ENCODE measurements around the gene KCNIP4. TPM values are rescaled to one million over a fixed set of nuclear protein-coding genes. Genes with fewer than 3 reads are reported as not detected.

KCNIP4 gene
- total and polyA plus RNA-seq, 2 donors (not counting 3 experiments of a cell fraction or from before 2014, with no cell fraction given), result not detected

DNA sequence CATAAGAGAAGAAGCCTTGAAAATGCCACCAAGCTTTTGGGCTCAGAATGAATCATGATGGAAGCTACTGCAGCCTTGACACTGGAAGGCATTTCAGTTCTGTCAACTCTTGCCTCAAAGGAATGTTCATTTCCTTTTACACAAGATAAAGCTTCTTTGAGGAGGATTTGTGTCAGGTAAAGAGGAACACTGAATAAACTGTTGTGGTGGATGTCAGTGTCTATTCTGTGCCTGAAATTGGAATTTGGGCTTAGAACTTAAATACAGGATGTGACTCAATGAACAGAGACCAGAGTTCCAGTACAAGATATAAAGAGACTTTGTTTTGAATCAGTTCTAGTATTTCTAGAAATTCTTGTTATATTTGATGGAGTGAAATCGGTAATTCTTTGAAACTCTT, 935.1 kb downstream of the KCNIP4 start:
- H3K9me1 ChIP-seq (replicated peaks; ENCODE audit: control insufficient read depth, extremely low read depth, insufficient read depth, low read length), result no peaks in the 10 kb centered on the region
- peak overlapping the region; percentile 32 for H3K4me2 ChIP-seq (ENCODE audit: insufficient read depth, low read length)
- no peaks in the 10 kb centered on the region for H3K36me3 ChIP-seq (ENCODE audit: control insufficient read depth in 2 of 2, extremely low read depth in 1 of 2, insufficient read depth in 2 of 2, low read length in 2 of 2)
- POLR2A ChIA-PET, result no interaction called here
- H3K9me3 ChIP-seq (replicated peaks; ENCODE audit: control insufficient read depth, insufficient read depth, low read length), result no peaks in the 10 kb centered on the region
- no peaks in the 10 kb centered on the region for H4K20me1 ChIP-seq (replicated peaks; ENCODE audit: control insufficient read depth, extremely low read depth, insufficient read depth, low read length)
- H3K27me3 ChIP-seq (ENCODE audit: control insufficient read depth in 2 of 2, insufficient read depth in 2 of 2, low read length in 2 of 2), result no peaks in the 10 kb centered on the region
- no peaks in the 10 kb centered on the region for H3K79me2 ChIP-seq (ENCODE audit: control insufficient read depth, insufficient read depth, low read length)
- FAIRE-seq, result peak; percentile 52
- peak overlapping the region; percentile 42 for H2AFZ ChIP-seq (ENCODE audit: low read depth, low read length)
- peak; percentile 36 for DNase-seq (ENCODE audit: low read depth, low spot score)
- H3K27ac ChIP-seq (ENCODE audit: insufficient read depth, low read depth, low read length), result peak overlapping the region; percentile 89
- H3K9ac ChIP-seq (replicated peaks; ENCODE audit: extremely low read depth, insufficient read depth, low read length), result peak overlapping the region; percentile 51
- CTCF ChIA-PET, result interaction anchor here (0.6 to 1.3 kb wide), 2 partner anchors 171 to 240 kb away, joined by 3 to 6 read pairs; no protein-coding TSS in a partner anchor
- TF ChIP-seq FOS (IDR thresholded peaks at IDR 0.05; ENCODE audit: borderline replicate concordance, insufficient read depth, low read length), result peak; percentile 17
- no peak for TF ChIP-seq CTCF (IDR thresholded peaks at IDR 0.05; ENCODE audit: extremely low read depth in 1 of 2, insufficient read depth in 1 of 2, low read depth in 1 of 2, low read length in 2 of 2)
- no peak overlapping the region for H3K4me3 ChIP-seq (replicated peaks in 1 of 3; ENCODE audit: insufficient read depth in 1 of 3, low read depth in 1 of 3, low read length in 3 of 3)
- peaks cover 31% of the 10 kb centered on the region for H3K4me1 ChIP-seq (ENCODE audit: control insufficient read depth, extremely low read depth, insufficient read depth, low read length)
- dilution Hi-C loops (cut with MboI; ENCODE audit: extremely low pct_ligation_motif_present, low sequenced_read_pairs), result no loop called here
- intact Hi-C loops (cut with micrococcal nuclease), result loop anchor here (1.0 to 2.0 kb wide), 4 partner anchors 51 to 756 kb away; no protein-coding TSS in a partner anchor
- no TSS peak for BruUV-seq (replicated peaks)

DNA sequence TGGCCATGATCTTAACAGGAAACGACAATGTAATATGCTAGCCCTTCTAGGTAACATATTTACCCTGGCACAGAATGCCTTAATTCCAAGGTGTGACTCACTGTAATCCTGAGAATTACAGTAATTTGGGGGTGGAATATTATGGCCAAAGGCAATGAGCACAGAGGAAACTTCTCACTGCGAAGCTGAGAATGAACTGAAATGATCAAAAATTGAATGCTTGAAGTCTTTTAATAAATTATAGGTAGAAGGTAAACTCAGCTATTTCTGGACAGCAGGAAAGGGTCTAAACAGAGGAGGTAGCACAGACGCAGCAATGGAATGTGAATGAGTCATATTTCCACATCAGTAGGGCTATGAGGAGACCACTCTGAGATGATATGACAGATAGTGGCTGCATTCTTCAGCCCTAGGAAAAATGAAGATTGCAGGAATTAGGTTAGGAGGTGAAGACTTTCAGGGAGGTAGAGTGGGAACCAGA, 935.7 kb downstream of the KCNIP4 start:
- CTCF ChIA-PET, result interaction anchor here (1.3 kb wide), 1 partner anchor 240 kb away, joined by 6 read pairs; no protein-coding TSS in a partner anchor
- intact Hi-C loops (cut with micrococcal nuclease), result loop anchor here (1.0 to 2.0 kb wide), 5 partner anchors 50 to 756 kb away; no protein-coding TSS in a partner anchor

More for the DNA sequence above, 935.7 kb downstream of the KCNIP4 start:
- H4K20me1 ChIP-seq (replicated peaks; ENCODE audit: control insufficient read depth, extremely low read depth, insufficient read depth, low read length), result no peaks in the 10 kb centered on the region
- peak overlapping the region; percentile 32 for H3K4me2 ChIP-seq (ENCODE audit: insufficient read depth, low read length)
- dilution Hi-C loops (cut with MboI; ENCODE audit: extremely low pct_ligation_motif_present, low sequenced_read_pairs), result no loop called here
- POLR2A ChIA-PET, result no interaction called here
- no peak overlapping the region for H3K4me3 ChIP-seq (replicated peaks in 1 of 3; ENCODE audit: insufficient read depth in 1 of 3, low read depth in 1 of 3, low read length in 3 of 3)
- H3K9ac ChIP-seq (replicated peaks; ENCODE audit: extremely low read depth, insufficient read depth, low read length), result peak overlapping the region; percentile 51
- no peaks in the 10 kb centered on the region for H3K79me2 ChIP-seq (ENCODE audit: control insufficient read depth, insufficient read depth, low read length)
- BruUV-seq (replicated peaks), result no TSS peak
- H3K4me1 ChIP-seq (ENCODE audit: control insufficient read depth, extremely low read depth, insufficient read depth, low read length), result peaks cover 31% of the 10 kb centered on the region
- H3K36me3 ChIP-seq (ENCODE audit: control insufficient read depth in 2 of 2, extremely low read depth in 1 of 2, insufficient read depth in 2 of 2, low read length in 2 of 2), result no peaks in the 10 kb centered on the region
- no peaks in the 10 kb centered on the region for H3K27me3 ChIP-seq (ENCODE audit: control insufficient read depth in 2 of 2, insufficient read depth in 2 of 2, low read length in 2 of 2)
- no peak for TF ChIP-seq MYC (IDR thresholded peaks at IDR 0.05; ENCODE audit: low read depth, low read length)
- peak; percentile 8 for TF ChIP-seq POLR2AphosphoS5 (IDR thresholded peaks at IDR 0.05; ENCODE audit: insufficient read depth, low read depth, low read length)
- TF ChIP-seq FOS (IDR thresholded peaks at IDR 0.05; ENCODE audit: borderline replicate concordance, insufficient read depth, low read length), result peak; percentile 83
- no peak for TF ChIP-seq MAX (IDR thresholded peaks at IDR 0.05; ENCODE audit: insufficient read depth, insufficient read length)
- peak; percentile 96 for TF ChIP-seq GATA2 (IDR thresholded peaks at IDR 0.05; ENCODE audit: insufficient read depth, insufficient read length, low read depth, low read length)
- peak; percentile 64 for TF ChIP-seq JUN (IDR thresholded peaks at IDR 0.05; ENCODE audit: borderline replicate concordance, insufficient read depth, insufficient read length, low read depth)
- peak overlapping the region; percentile 89 for H3K27ac ChIP-seq (ENCODE audit: insufficient read depth, low read depth, low read length)
- FAIRE-seq (peak; percentile 82), DNase-seq (ENCODE audit: low read depth, low spot score) (peak; percentile 76)
- H3K9me1 ChIP-seq (replicated peaks; ENCODE audit: control insufficient read depth, extremely low read depth, insufficient read depth, low read length), result no peaks in the 10 kb centered on the region
- peak overlapping the region; percentile 1 for H2AFZ ChIP-seq (ENCODE audit: low read depth, low read length)
- H3K9me3 ChIP-seq (replicated peaks; ENCODE audit: control insufficient read depth, insufficient read depth, low read length), result no peaks in the 10 kb centered on the region

Measured in endothelial cell of umbilical vein (primary cell).